HepG2 (cell line): Measurements from ENCODE around the gene LEFTY2. TPM values are rescaled to one million over a fixed set of nuclear protein-coding genes. Genes with fewer than 3 reads are reported as not detected.

Source experiments
- ATF1 ChIP-seq: IDR thresholded peaks from 2 replicates; pipeline ENCODE4 v1.6.1; 2016; ENCODE audit warnings: mild to moderate bottlenecking, control low read depth
- ELF3 ChIP-seq: IDR thresholded peaks from 2 replicates; pipeline ENCODE4 v1.6.1; 2016; ENCODE audit warnings: missing genetic modification reagents, missing compliant biosample characterization
- FOXM1 ChIP-seq: sonication (generic); formaldehyde crosslinking; IDR thresholded peaks from 2 replicates; pipeline ENCODE4 v1.5.0; 2020; ENCODE audit warnings: missing genetic modification reagents
- HDAC1 ChIP-seq: sonication (generic); formaldehyde crosslinking; IDR thresholded peaks from 2 replicates; pipeline ENCODE4 v1.5.1; 2020; ENCODE audit warnings: mild to moderate bottlenecking, missing genetic modification reagents
- HIC2 ChIP-seq: sonication (generic); formaldehyde crosslinking; IDR thresholded peaks from 2 replicates; pipeline ENCODE4 v1.9.0; 2022; ENCODE audit warnings: low read depth, missing genetic modification reagents
- IKZF4 ChIP-seq: sonication (generic); formaldehyde crosslinking; IDR thresholded peaks from 2 replicates; pipeline ENCODE4 v1.5.1; 2020; ENCODE audit warnings: borderline replicate concordance, mild to moderate bottlenecking, low read depth, missing genetic modification reagents; ENCODE audit errors: not compliant biosample characterization
- IRF1 ChIP-seq: sonication (generic); formaldehyde crosslinking; IDR thresholded peaks from 2 replicates; pipeline ENCODE4 v1.4.0; 2020; ENCODE audit warnings: low read depth, mild to moderate bottlenecking, missing genetic modification reagents
- KDM3A ChIP-seq: IDR thresholded peaks from 2 replicates; pipeline ENCODE4 v1.6.1; 2018; ENCODE audit warnings: low read depth, missing compliant biosample characterization
- MXD4 ChIP-seq: IDR thresholded peaks from 2 replicates; pipeline ENCODE4 v1.6.1; 2016; ENCODE audit warnings: mild to moderate bottlenecking, missing biosample characterization, missing genetic modification reagents
- SNAPC2 ChIP-seq: sonication (generic); formaldehyde crosslinking; IDR thresholded peaks from 2 replicates; pipeline ENCODE4 v1.8.1; 2022; ENCODE audit warnings: mild to moderate bottlenecking, missing genetic modification reagents
- SRF ChIP-seq: IDR thresholded peaks from 2 replicates; pipeline ENCODE4 v1.6.1; 2011; ENCODE audit warnings: mild to moderate bottlenecking, low read depth, low read length, moderate library complexity
- STAT5B ChIP-seq: sonication (generic); formaldehyde crosslinking; IDR thresholded peaks from 2 replicates; pipeline ENCODE4 v1.4.0; 2020; ENCODE audit warnings: missing genetic modification reagents
- ZNF17 ChIP-seq: sonication (generic); formaldehyde crosslinking; IDR thresholded peaks from 2 replicates; pipeline ENCODE4 v1.5.0; 2020; ENCODE audit warnings: mild to moderate bottlenecking, missing genetic modification reagents
- ZNF564 ChIP-seq: sonication (generic); formaldehyde crosslinking; IDR thresholded peaks from 2 replicates; pipeline ENCODE4 v1.8.1; 2023; ENCODE audit warnings: mild to moderate bottlenecking, missing genetic modification reagents
- ZNF709 ChIP-seq: sonication (generic); formaldehyde crosslinking; IDR thresholded peaks from 2 replicates; pipeline ENCODE4 v1.5.0; 2020; ENCODE audit warnings: mild to moderate bottlenecking, missing genetic modification reagents
- ZNF883 ChIP-seq: sonication (generic); formaldehyde crosslinking; IDR thresholded peaks from 2 replicates; pipeline ENCODE4 v1.5.1; 2020; ENCODE audit warnings: mild to moderate bottlenecking, missing genetic modification reagents; ENCODE audit errors: not compliant biosample characterization
- polyA plus RNA-seq, 8 experiments: library from polyadenylated mRNA; depleted of rRNA in 3 of 8; stranded (reverse) in 7 of 8; unstranded in 1 of 8; fragments of >200 nt; fragmentation: Illumina TruSeq in 4 of 8; extraction: Trizol in 4 of 8; gene quantifications; 2 replicates each; pipeline versions ENCODE4 v1.2.1 to v1.2.3, GENCODE V29; 2011 to 2016; ENCODE audit warnings: low read depth in 4 of 8, missing spikeins in 1 of 8, mixed read lengths in 1 of 8; ENCODE audit not compliant: insufficient read depth in 1 of 8
- total RNA-seq, 5 experiments: library from RNA; depleted of rRNA; stranded (reverse); fragments of >200 nt; fragmentation: Illumina TruSeq; extraction: Trizol; gene quantifications; 2 replicates each; pipeline ENCODE4 v1.2.3, GENCODE V29; 2016; ENCODE audit warnings: low read depth in 1 of 5
- TF ChIP-seq, protein P1 (sequence below): IDR thresholded peaks from 2 replicates; pipeline ENCODE4 v1.6.1; 2016; ENCODE audit warnings: low read depth, missing genetic modification reagents, missing compliant biosample characterization
- TF ChIP-seq, protein P2 (sequence below): IDR thresholded peaks from 2 replicates; pipeline ENCODE4 v1.6.1; 2016; ENCODE audit warnings: low read depth, control low read depth
- TF ChIP-seq, protein P3 (sequence below): sonication (generic); formaldehyde crosslinking; IDR thresholded peaks from 2 replicates; pipeline ENCODE4 v1.5.0; 2020; ENCODE audit warnings: mild to moderate bottlenecking, missing genetic modification reagents, borderline replicate concordance

LEFTY2 gene
- total and polyA plus RNA-seq, 2 of the 13 experiments (the other 11 are each of a cell fraction or from before 2014, with no cell fraction given): 0.13 to 0.33 TPM

DNA sequence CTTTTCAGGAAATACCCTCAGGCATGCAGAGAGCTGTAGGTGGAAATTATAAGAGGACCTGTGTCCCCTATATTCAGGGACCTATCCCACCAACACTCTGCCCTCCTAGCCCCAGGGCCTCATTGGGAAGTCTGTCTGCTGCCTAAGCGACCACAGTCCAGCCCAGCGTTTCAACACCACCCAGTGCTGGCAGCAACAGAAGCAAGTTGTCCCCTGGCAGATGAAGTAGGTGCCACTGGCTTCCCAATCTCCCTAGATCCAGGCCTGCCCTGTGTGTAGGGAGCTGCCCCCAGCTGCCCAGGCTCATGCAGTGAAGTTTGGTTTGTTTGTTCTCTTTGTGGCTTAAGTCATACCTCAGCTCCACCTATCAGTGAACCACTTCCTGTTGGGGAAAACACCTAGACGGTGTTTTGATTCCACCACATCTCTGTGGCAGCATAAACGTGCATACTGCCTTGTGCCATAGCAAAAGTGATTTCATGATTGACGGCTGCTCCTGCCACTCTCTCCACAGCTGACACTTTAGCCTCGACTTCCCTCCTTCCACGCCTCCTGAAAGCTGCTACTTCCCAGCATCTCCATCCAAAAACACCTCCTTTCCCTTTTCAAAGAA is 44.0 kb downstream of the LEFTY2 start (continued):
- no peak for TF ChIP-seq FOXM1 (CRISPR knock-in tag)
- no peak for TF ChIP-seq ZNF709 (CRISPR knock-in tag)
- TF ChIP-seq SNAPC2: no peak
- no peak; the same call in none of the 2 replicates for TF ChIP-seq HDAC1 (CRISPR knock-in tag)
- TF ChIP-seq SRF: no peak
- peak; percentile 82; the same call in 1 of the 2 replicates for TF ChIP-seq ELF3 (CRISPR knock-in tag)
- no peak for TF ChIP-seq KDM3A (CRISPR knock-in tag)
- TF ChIP-seq HIC2 (CRISPR knock-in tag): no peak; the same call in 1 of the 2 replicates
- TF ChIP-seq, protein P1, sequence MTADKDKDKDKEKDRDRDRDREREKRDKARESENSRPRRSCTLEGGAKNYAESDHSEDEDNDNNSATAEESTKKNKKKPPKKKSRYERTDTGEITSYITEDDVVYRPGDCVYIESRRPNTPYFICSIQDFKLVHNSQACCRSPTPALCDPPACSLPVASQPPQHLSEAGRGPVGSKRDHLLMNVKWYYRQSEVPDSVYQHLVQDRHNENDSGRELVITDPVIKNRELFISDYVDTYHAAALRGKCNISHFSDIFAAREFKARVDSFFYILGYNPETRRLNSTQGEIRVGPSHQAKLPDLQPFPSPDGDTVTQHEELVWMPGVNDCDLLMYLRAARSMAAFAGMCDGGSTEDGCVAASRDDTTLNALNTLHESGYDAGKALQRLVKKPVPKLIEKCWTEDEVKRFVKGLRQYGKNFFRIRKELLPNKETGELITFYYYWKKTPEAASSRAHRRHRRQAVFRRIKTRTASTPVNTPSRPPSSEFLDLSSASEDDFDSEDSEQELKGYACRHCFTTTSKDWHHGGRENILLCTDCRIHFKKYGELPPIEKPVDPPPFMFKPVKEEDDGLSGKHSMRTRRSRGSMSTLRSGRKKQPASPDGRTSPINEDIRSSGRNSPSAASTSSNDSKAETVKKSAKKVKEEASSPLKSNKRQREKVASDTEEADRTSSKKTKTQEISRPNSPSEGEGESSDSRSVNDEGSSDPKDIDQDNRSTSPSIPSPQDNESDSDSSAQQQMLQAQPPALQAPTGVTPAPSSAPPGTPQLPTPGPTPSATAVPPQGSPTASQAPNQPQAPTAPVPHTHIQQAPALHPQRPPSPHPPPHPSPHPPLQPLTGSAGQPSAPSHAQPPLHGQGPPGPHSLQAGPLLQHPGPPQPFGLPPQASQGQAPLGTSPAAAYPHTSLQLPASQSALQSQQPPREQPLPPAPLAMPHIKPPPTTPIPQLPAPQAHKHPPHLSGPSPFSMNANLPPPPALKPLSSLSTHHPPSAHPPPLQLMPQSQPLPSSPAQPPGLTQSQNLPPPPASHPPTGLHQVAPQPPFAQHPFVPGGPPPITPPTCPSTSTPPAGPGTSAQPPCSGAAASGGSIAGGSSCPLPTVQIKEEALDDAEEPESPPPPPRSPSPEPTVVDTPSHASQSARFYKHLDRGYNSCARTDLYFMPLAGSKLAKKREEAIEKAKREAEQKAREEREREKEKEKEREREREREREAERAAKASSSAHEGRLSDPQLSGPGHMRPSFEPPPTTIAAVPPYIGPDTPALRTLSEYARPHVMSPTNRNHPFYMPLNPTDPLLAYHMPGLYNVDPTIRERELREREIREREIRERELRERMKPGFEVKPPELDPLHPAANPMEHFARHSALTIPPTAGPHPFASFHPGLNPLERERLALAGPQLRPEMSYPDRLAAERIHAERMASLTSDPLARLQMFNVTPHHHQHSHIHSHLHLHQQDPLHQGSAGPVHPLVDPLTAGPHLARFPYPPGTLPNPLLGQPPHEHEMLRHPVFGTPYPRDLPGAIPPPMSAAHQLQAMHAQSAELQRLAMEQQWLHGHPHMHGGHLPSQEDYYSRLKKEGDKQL (CRISPR knock-in tag): no peak
- no peak for TF ChIP-seq STAT5B (CRISPR knock-in tag)
- TF ChIP-seq, protein P2, sequence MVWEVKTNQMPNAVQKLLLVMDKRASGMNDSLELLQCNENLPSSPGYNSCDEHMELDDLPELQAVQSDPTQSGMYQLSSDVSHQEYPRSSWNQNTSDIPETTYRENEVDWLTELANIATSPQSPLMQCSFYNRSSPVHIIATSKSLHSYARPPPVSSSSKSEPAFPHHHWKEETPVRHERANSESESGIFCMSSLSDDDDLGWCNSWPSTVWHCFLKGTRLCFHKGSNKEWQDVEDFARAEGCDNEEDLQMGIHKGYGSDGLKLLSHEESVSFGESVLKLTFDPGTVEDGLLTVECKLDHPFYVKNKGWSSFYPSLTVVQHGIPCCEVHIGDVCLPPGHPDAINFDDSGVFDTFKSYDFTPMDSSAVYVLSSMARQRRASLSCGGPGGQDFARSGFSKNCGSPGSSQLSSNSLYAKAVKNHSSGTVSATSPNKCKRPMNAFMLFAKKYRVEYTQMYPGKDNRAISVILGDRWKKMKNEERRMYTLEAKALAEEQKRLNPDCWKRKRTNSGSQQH (CRISPR knock-in tag): no peak
- no peak for TF ChIP-seq IKZF4 (CRISPR knock-in tag)
- TF ChIP-seq ZNF17: no peak
- no peak for TF ChIP-seq ZNF883
- TF ChIP-seq ZNF564: no peak
- TF ChIP-seq, protein P3, sequence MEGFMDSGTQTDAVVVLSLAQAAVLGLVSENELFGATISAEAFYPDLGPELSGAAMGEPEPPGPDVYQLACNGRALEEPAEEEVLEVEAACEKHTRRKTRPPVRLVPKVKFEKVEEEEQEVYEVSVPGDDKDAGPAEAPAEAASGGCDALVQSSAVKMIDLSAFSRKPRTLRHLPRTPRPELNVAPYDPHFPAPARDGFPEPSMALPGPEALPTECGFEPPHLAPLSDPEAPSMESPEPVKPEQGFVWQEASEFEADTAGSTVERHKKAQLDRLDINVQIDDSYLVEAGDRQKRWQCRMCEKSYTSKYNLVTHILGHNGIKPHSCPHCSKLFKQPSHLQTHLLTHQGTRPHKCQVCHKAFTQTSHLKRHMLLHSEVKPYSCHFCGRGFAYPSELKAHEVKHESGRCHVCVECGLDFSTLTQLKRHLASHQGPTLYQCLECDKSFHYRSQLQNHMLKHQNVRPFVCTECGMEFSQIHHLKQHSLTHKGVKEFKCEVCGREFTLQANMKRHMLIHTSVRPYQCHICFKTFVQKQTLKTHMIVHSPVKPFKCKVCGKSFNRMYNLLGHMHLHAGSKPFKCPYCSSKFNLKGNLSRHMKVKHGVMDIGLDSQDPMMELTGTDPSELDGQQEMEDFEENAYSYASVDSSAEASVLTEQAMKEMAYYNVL: 0 out of 2 replicates have a peak, but pooled peaks have one; percentile 42
- 0 out of 2 replicates have a peak, but pooled peaks have one; percentile 36 for TF ChIP-seq MXD4 (CRISPR knock-in tag)
- TF ChIP-seq ATF1 (CRISPR knock-in tag): no peak
- TF ChIP-seq IRF1 (CRISPR knock-in tag): no peak
